Activated CD8-positive, alpha-beta memory T cell treated with anti-CD3 and anti-CD28 coated beads, Interleukin-2, amount 50 U/mL, for 48 hours (primary cell): ENCODE measurements around the gene TMPRSS12.
"Not testable (repeated sequence)": the region's sequence is repeated elsewhere in the genome, so short reads cannot be mapped to it uniquely, and the experiment has no call there.

Experiments used
- DNase-seq: peaks from one replicate; pipeline ENCODE4 v3.0.0-alpha.2; 2020

The TMPRSS12 gene

DNA sequence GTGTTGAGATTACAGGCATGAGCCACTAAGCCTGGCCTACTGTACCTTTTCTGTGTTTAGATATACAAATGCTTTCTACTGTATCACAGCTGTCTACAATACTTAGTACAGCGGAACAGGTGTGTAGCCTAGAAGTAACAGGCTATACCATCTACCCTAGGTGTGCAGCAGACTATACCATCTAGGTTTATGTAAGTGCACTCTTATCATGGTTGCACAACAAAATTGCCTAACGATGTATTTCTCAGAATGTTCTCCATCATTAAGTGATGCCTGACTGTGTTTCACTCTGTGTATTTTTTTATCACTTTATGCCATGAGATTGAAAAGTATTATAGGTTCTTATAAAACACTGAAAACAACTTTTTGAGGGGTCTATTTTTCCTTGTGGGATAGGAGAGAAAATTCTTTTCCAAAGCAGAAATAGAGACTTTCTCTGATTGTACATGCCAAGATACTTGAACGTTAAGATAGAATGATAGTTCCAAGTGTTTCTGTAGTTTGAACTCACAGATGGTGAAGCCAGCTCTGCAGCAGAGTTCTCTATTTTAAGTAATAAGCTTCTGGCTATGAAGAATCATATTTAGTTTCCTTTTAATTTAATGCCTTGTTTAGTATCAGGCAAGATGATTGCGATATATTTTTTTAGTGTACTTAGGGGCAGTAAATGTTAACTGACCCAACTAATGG is 17.0 kb downstream of the TMPRSS12 start:
- no peak for DNase-seq

DNA sequence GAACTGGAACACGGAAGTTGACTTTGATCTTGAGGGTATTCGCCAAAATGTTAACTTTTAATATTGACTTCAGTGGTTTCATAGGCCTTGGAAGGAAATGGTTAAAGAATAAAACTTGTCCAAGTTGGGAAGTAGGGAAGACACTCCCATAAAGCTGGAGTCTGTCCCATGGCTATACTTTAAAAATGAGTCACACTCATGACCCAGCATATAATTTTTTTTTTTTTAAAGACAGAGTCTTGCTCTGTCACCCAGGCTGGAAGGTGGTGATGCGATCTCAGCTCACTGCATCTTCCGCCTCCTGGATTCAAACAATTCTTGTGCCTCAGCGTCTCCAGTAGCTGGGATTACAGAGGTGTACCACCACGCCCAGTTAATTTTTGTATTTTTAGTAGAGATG is 19.6 kb downstream of the TMPRSS12 start:
- no peak for DNase-seq

GRCh38 chr12:50865266-50865665 is 22.5 kb downstream of the TMPRSS12 start:
- DNase-seq, result no peak

- not testable (repeated sequence) for DNase-seq
These were observed 26.2 kb downstream of the TMPRSS12 start for GRCh38 chr12:50868881-50869280.

GRCh38 chr12:50882563-50882962 is 39.8 kb downstream of the TMPRSS12 start:
- DNase-seq, result no peak

GRCh38 chr12:50887191-50887590 is 44.5 kb downstream of the TMPRSS12 start:
- DNase-seq, result no peak

GRCh38 chr12:50888666-50889065 is 45.9 kb downstream of the TMPRSS12 start:
- DNase-seq, result no peak

DNA sequence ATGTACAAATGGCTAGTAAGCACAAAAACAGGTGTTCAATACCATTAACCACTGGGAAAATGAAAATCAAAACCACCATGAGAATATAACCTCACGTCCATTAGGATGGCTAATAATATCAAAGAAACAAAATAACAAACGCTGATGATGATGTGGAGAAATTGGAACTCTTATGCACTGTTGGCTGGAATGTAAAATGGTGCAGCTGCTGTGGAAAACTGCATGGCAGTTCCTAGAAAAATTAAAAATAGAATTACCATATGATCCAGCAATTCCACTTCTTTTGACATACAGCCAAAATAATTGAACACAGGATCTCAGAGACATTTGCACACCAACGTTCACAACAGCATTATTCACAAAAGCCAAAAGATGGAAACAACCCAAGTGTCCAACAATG is 51.5 kb downstream of the TMPRSS12 start:
- no peak for DNase-seq

DNA sequence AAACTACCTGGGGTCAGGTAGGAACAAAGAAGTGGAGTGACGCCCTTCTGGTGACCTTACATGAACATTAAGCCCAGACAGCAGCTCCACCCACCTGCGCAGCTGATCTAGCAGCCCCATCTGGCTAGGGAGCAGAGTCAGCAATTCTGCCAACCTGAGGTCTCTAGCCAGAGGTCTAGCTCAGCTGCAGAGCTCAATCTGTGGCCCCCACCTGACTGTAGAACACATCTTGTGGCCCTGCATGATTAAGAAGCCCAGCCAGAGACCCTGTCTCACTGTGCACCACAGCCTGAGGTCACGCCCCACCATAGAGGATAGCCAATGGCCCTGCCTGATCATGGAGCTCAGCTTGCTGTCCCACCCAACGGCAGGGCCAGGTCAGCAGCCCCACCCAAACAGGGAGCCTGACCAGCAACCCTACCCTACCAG is 59.0 kb downstream of the TMPRSS12 start:
- no peak for DNase-seq

GRCh38 chr12:50908479-50908878 is 65.8 kb downstream of the TMPRSS12 start:
- DNase-seq, result not testable (repeated sequence)

DNA sequence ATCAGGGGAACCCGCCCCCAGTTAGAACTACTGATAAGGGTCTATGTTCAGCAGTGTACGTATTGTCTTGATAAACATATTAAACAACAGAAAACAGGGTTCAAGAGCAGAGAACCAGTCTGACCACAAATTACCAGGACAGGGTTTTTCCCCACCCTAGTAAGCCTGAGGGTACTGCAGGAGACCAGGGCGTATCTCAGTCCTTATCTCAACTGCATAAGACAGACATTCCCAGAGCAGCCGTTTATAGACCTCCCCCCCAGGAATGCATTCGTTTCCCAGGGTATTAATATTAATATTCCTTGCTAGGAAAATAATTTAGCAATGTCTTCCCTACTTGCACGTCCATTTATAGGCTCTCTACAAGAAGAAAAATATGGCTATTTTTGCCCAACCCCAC is 69.6 kb downstream of the TMPRSS12 start:
- DNase-seq, result not testable (repeated sequence)

DNA sequence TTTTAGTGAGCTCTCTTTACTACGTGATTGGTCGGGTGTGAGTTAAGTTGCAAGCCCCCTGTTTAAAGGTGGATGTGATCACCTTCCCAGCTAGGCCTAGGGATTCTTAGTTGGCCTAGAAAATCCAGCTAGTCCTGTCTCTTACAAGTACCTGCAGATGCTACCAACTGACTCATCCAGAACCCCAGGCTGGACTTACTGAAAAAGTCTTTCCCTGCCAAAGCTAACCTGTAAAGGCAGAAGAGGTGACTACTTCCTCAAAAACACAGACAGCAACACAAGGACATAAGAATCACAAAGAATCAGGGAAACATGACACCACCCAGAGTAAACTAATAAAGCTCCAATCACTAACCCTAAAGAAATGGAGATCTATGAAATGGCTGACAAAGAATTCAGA is 70.5 kb downstream of the TMPRSS12 start:
- no peak for DNase-seq

GRCh38 chr12:50914872-50915484 is 72.3 kb downstream of the TMPRSS12 start:
- no peak for DNase-seq

DNA sequence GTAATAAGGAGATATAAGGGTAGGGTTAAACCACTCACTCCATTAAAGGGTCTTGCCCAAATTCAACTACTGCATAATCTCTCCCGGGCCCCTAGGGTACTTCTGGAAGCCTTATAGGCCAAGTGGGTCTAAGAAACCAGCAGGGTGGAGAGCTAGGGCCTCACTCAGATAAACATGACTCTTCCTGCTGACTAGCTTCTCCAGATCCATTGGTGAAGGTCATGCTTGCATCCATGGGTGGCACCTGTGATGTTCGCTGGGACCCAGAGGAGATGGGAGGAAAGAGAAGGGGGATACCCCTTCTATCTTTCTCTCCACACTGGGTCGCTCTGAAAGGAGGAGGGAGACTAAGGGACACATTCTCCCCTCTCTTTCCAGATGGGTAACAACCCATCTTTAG is 73.6 kb downstream of the TMPRSS12 start:
- DNase-seq, result no peak

GRCh38 chr12:50918584-50919316 is 76.0 kb downstream of the TMPRSS12 start:
- no peak for DNase-seq

DNA sequence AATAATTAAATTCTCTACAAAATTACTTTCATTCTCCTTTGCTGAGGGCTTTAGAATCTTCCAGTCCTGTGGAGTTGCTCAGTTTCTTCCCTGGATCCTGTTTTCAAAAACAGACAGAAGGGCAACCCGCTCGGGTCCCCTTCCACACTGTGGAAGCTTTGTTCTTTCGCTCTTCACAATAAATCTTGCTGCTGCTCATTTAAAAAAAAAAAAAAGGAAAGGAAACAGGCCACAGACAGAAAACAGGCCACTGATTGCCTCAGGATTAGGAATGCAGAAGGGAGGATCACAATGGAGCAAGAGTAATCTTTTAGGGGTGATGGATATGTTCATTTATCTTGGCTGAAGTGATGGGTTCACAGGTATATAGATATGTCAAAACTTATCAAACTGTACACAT is 80.1 kb downstream of the TMPRSS12 start:
- DNase-seq, result no peak

DNA sequence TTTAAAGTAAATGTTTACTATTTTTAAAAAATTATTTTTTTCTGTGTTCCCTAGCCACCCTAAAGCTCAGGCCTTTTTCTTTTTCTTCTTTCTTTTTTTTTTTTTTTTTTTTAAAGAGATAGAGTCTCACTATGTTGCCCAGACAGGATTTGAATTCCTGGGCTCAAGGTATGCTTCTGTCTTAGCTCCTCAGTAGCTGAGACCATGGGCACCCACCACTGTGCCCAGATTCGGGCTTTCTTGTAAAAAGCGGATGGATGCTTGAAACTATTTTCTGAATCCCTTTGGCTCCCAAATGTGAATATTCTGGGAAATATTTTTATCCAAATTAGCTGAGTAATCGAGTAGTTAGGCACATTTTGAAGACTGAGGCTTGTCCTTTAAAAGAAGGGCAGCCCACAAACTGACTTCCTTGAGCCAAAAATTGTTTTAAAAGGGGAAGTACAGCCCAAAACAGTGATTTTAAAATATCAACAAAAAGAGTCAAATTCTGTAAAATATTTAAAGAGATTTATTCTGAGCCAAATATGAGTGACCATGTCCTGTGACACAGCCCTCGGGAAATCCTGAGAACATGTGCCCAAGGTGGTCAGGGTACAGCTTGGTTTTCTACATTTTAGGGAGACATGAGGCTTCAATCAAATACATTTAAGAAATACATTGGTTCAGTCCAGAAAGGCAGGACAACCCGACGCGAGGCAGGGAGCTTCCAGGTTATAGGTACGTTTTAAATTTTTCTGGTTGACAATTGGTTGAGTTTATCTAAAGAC is 80.8 kb downstream of the TMPRSS12 start:
- no peak for DNase-seq

GRCh38 chr12:50924131-50924438 is 81.4 kb downstream of the TMPRSS12 start:
- no peak for DNase-seq

DNA sequence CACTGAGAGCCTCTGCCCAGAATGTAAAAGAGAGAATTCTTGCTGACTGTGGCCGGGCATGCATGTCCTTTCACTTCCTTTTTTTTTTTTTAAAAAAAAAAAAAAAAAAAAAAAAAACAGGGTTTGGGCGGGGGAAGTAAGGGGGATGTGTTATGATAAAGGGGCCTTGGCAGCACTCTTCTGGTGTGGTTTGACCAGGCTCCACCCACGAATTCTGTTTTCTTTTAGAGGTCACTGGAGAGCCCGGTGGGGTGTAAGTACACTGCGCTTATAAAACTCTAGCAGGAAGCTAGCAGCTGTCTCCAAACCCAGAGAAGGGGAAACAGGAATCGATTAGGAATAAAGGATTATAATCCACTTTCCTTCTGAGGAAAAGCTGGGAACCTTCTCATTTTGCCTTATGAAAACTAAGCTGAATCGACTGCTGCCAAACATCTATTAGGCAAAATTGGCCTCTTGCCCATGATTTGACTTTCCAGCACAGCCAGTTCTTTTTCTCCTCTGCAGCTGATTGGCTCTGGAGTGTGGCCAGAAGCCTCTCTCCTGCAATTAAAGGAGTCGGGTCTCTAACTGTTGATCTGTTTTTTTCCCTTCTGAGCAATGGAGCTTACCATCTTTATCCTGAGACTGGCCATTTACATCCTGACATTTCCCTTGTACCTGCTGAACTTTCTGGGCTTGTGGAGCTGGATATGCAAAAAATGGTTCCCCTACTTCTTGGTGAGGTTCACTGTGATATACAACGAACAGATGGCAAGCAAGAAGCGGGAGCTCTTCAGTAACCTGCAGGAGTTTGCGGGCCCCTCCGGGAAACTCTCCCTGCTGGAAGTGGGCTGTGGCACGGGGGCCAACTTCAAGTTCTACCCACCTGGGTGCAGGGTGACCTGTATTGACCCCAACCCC is 82.0 kb downstream of the TMPRSS12 start:
- peak; percentile 57 for DNase-seq

- peak; percentile 54 for DNase-seq
These were observed 82.6 kb downstream of the TMPRSS12 start for GRCh38 chr12:50925342-50925651.

DNA sequence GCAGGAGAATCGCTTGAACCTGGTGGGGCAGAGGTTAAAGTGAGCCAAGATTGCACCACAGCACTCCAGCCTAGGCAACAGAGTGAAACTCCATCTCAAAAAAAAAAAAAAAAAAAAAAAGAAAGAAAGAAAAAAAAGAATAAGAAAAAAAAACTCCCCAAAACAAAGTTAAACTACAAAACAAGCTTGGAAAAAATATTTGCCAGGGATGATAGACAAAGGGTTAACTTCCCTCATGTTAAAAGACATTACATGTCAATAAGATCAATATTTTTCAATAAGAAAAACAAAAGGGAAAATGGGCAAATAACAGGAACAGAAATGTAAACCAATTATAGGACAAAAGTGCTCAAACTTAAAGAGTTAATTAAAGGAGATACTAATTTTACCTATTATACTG is 83.2 kb downstream of the TMPRSS12 start:
- DNase-seq, result no peak

DNA sequence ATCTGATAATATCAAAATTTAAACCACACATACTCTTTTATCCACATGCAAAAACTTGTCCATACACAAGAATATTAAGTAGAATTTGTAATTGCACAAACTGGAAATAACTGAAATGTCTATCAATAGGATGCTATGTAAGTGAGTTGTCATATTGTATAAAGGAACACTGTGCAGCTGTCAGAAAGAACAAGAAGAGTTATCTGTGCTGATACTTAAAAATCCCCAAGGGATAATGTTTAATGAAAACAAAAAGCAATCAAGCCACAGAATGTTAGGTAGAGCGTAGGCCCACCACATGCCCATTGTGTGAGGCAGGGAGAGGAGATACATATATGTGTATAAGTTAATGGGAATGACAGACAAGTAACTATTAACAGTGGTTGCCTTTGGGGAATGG is 83.7 kb downstream of the TMPRSS12 start:
- DNase-seq, result no peak

GRCh38 chr12:50926932-50927331 is 84.2 kb downstream of the TMPRSS12 start:
- DNase-seq, result not testable (repeated sequence)
